Fibroblast of pulmonary artery (primary cell): Measurements from ENCODE around the gene PLCB2.

Source experiments
- DNase-seq: peaks from one replicate; pipeline ENCODE4 v3.0.0-alpha.2; 2010; ENCODE audit warnings: low read depth
- H3K4me3 ChIP-seq: replicated peaks from 2 replicates; pipeline ENCODE4 v1.5.1; 2011; ENCODE audit warnings: low read depth, mild to moderate bottlenecking, control low read depth, low read length, moderate library complexity
- TF ChIP-seq, protein P1 (sequence below): IDR thresholded peaks from 2 replicates; pipeline ENCODE4 v1.5.1; 2011; ENCODE audit warnings: mild to moderate bottlenecking, control low read depth, low read length, inconsistent platforms; ENCODE audit errors: missing control alignments

The PLCB2 gene

DNA sequence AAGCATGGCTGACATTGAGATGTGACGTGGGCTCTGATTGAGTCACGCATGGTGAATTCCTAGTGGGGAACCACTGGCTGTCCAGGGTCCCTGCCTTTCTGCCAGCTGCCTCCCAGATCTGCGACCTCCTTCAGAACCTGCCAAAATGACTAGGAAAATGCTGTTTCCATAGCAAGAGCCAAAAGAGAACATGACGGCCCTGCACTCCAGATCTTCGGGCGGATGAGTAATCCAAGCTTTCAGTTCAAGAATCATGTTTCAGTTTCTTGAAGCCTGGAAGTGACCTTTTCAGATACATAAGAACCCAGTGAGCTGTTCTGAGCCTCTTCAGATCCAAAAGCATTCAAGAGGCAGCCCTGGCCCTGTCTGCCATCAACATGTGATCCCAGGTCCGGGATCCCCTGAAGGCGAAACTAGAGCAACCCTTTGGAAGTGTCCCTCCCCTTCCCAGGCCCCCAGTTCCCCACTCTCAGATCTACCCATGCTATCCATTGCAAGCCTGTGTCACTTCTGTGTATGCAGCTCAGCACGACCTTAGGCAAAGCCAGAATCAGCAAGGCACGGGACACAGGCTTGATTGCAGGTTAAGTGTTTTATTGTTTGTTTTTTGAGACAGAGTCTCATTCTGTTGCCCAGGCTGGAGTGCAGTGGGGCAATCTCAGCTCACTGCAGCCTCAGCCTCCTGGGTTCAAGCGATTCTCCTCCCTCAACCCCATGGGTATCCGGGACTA lies 44.5 kb downstream of the PLCB2 start:
- no peak overlapping the region for H3K4me3 ChIP-seq
- peak; percentile 48 for DNase-seq
- TF ChIP-seq, protein P1, sequence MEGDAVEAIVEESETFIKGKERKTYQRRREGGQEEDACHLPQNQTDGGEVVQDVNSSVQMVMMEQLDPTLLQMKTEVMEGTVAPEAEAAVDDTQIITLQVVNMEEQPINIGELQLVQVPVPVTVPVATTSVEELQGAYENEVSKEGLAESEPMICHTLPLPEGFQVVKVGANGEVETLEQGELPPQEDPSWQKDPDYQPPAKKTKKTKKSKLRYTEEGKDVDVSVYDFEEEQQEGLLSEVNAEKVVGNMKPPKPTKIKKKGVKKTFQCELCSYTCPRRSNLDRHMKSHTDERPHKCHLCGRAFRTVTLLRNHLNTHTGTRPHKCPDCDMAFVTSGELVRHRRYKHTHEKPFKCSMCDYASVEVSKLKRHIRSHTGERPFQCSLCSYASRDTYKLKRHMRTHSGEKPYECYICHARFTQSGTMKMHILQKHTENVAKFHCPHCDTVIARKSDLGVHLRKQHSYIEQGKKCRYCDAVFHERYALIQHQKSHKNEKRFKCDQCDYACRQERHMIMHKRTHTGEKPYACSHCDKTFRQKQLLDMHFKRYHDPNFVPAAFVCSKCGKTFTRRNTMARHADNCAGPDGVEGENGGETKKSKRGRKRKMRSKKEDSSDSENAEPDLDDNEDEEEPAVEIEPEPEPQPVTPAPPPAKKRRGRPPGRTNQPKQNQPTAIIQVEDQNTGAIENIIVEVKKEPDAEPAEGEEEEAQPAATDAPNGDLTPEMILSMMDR, result no peak

DNA sequence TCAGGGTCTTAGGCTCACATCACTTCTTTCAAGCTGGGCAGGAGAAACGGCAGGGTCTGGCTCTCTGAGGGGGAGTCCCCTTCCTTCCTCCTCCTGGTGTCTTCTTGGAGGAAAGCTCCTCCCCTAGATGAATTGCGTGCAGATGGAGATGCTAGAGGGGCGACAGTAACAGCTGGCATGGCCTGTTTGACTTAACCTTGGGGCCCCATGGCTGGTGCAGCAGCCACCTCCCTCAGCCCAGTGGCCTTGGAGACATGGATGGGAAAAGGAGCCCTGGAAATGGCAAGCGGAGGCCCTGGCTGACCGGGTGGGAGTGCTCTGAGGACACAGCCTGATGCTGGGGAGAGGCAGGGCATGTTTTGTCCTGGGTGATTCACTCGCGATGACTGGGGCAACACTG lies 48.7 kb downstream of the PLCB2 start:
- no peak overlapping the region for H3K4me3 ChIP-seq
- TF ChIP-seq, protein P1, result no peak
- no peak for DNase-seq

DNA sequence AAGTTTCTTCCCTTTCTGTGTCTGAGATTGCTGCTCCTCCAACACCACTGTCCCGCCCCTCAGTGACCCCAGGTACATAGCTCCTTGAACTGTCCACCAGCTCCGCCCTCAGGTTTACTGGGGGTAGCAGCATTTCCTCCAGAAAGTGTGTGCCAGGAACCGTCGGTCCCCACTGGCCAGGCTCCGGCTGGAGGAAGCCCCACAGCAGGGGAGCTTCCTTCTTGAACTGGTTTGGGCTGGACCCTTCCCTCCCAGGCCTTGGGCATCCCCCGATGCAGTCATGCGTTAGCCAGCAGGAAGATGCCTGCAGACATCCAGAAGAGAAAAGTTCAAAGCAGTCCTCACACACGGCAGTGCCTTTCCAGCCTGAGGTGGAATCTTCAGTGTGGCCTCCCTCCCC lies 49.2 kb downstream of the PLCB2 start:
- no peak for DNase-seq
- TF ChIP-seq, protein P1, result no peak
- H3K4me3 ChIP-seq, result no peak overlapping the region

DNA sequence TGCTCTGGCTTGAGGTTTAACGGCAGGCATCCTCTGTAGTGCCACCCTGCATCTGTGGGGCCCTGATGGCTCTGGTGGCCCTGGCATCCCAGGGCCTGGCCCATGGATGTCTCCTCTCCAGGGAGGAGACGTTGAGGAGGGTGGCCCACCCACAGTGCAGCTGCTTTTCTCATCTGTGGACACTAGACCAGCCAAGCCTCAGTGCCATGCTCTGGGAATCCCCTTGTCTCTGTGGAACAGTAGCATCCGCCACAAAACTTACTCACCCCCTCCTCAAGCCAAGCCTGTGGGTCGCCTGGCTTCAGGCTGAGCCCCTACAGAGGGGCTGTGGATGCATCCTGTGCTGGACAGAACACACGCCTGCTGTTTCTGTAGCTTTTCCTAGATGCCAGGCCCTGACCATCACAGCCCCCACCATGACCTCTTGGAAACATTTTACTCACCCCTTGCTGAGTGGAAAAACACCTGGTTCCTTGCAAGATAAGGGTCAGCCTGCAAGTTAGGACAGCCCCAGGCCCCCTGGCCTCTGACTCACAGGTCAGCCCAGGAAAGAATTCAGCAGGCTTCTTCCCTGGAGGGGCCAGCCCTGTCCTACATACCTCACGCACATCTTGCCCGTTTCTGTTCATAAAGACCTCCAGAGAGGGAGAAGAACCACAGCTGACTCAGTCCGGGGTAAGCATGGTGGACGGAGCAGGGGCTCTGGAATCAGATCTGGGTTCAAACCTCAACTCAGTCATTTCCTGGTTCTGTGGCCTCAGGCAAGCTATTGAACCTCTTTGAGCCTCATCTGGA lies 49.9 kb downstream of the PLCB2 start:
- no peak overlapping the region for H3K4me3 ChIP-seq
- TF ChIP-seq, protein P1, result no peak
- no peak for DNase-seq

DNA sequence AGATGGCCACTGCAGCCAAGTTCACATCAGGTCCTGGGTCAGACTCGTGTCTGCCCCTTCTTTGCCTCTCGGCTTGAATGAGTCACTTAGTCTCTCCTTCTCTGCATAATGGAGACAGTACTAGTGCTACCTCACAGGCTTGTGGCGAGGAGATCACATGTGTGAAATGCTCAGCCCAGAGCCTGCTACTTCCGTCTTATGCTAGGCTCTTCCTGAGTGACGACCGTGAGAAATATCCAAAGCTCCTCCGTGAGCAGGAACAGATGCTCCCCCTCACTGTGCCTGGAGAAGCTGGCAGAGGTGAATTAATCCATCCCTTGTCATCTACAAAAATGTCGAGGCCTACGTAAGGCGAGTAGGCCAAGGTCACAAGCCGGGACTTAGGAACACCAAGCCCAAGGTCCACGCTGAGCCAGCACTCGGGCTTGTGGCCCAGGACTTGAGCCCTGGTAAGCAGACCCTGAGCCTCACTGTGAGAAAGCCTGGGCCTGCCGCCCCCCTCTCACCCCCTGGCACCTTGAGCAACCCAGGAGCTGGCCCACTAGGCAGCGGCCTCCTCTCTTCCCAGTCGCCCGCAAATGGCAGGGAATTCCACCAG lies 51.0 kb downstream of the PLCB2 start:
- DNase-seq, result peak; percentile 40
- TF ChIP-seq, protein P1, result no peak
- H3K4me3 ChIP-seq, result no peak overlapping the region

DNA sequence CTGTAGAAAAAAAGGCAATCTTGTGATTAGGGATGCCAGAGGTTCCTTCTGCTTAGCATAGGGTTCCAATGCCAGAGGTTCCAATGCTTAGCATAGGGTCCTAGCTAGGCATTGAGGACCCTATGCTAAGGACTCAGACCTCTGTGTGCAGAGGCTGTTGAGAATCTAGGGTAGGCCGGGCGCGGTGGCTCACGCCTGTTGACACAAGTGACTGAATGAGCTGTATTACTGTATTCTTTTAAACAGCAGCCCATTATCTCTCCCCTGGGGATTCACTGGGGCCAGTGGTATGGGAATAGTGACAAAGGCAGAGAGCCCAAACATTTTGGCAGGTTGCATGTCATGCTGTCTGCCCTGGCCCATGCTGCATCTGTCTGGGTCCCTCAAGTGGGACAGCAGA lies 52.7 kb downstream of the PLCB2 start:
- no peak for DNase-seq
- TF ChIP-seq, protein P1, result no peak
- no peak overlapping the region for H3K4me3 ChIP-seq
